Sigmoid colon (tissue), 4 donors: ENCODE data around the gene ZNF276.

Experiments used
- CTCF ChIP-seq, 4 experiments: fragments of 450-650 bp in 3 of 4; fragments of 200-600 bp in 1 of 4; IDR thresholded peaks; one replicate each; pipeline ENCODE4 v1.5.1; 2016 to 2019; ENCODE audit warnings: antibody characterized with exemption in 4 of 4, mild to moderate bottlenecking in 3 of 4, moderate library complexity in 2 of 4
- EP300 ChIP-seq, 4 donors: sonication (generic); formaldehyde crosslinking; IDR thresholded peaks; one replicate each; pipeline ENCODE4 v1.6.1; 2017; ENCODE audit warnings: antibody characterized with exemption in 4 of 4
- POLR2A ChIP-seq, 2 donors: fragments of 450-650 bp; IDR thresholded peaks; one replicate each; pipeline ENCODE4 v1.6.1; 2016; ENCODE audit warnings: antibody characterized with exemption in 2 of 2, mild to moderate bottlenecking in 2 of 2, moderate library complexity in 2 of 2
- POLR2AphosphoS5 ChIP-seq, 4 donors: sonication (generic); formaldehyde crosslinking; IDR thresholded peaks; one replicate each; pipeline ENCODE4 v1.6.1; 2017; ENCODE audit warnings: antibody characterized with exemption in 4 of 4

- TF ChIP-seq CTCF (IDR thresholded peaks at IDR 0.05) (no peak), POLR2AphosphoS5 (IDR thresholded peaks at IDR 0.05) (peak in 1 of 4 donors; percentile 18), POLR2A (IDR thresholded peaks at IDR 0.05) (no peak), EP300 (IDR thresholded peaks at IDR 0.05) (no peak)
Observed at GRCh38 chr16:89741342-89742014, 20.1 kb downstream of the ZNF276 start.
